Activated naive CD4-positive, alpha-beta T cell treated with anti-CD3 and anti-CD28 coated beads, Interleukin-2, amount 10 ng/mL, durations not matched to agents 7 days and 5 days (primary cell): ENCODE data around the gene DIPK1B.
A peak's percentile ranks its signal among the peaks of the same experiment; 100 is the strongest.

ENCODE experiments used
- CTCF ChIA-PET: fragments of 350-600 bp; sonication (Branson Sonifier 250); formaldehyde crosslinking; loops from one replicate; lab custom pipeline; 2021; ENCODE audit warnings: antibody characterized with exemption; lab: Charles Lee
- DNase-seq: peaks from one replicate; pipeline ENCODE4 v3.0.0-alpha.2; 2020
- H3K27ac Mint-ChIP-seq: one replicate; pipeline ENCODE4 v1.8.0; 2021; ENCODE audit warnings: mild to moderate bottlenecking, moderate library complexity, mixed read lengths
- H3K27me3 Mint-ChIP-seq: one replicate; pipeline ENCODE4 v1.8.0; 2021; ENCODE audit warnings: mild to moderate bottlenecking, mixed read lengths
- H3K36me3 Mint-ChIP-seq: one replicate; pipeline ENCODE4 v1.8.0; 2021; ENCODE audit warnings: mixed read lengths
- H3K4me1 Mint-ChIP-seq: one replicate; pipeline ENCODE4 v1.8.0; 2021; ENCODE audit warnings: mixed read lengths
- H3K4me3 Mint-ChIP-seq: one replicate; pipeline ENCODE4 v1.8.0; 2021; ENCODE audit warnings: mild to moderate bottlenecking, moderate library complexity, mixed read lengths
- H3K9me3 Mint-ChIP-seq: one replicate; pipeline ENCODE4 v1.8.0; 2021; ENCODE audit warnings: mixed read lengths

DIPK1B gene

DNA sequence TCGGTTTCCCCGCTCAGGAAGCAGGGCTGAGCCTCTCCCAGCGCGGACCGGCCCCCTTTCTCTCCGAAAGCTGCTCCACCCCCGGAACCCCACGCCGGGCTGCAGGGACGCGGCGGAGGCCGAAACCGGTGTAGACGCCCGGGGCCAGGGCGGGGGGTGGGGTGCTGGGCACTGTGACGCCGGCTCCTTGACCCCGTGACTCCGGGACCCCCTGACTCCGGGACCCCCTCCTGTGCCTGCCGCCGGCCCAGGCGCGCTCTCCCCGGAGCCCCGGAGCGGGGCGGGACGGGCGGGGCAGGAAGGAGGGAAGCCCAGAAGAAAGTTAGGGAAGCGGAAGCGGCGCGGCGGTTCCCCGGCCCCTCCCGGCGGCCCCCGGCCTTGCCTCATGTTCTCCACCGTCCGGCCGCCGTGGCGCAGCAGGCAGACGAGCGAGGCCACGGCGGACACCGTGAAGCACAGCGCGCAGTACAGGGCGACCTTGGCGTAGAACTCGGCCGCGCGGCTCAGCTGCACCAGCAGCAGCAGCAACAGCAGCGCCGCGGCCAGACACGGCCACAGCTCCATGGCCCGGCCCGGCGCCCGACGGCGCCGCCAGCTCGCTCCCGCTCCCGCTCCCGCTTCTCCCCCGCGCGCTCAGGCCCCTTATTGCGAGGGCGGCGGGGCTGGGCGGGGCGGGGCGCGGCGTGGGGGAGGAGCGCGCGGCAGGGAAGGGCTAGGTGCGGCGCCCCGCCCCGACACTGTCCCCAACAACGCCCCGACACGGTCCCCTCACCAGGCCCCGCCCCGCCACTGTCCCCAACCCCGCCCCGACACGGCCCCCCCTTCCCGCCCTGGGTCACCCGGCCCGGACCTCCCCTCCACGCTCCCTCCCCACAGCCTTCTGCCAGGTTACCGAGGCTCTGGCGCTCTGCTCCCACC, 25.3 kb upstream of the DIPK1B start, which contains the start of gene AGPAT2:
TSS of gene AGPAT2 (minus strand) at position 664 of the 918 bp plus-strand sequence. CDS start at position 564, 100 bp downstream.
- peak; percentile 76 for DNase-seq
- H3K27ac Mint-ChIP-seq, result peak within 1 kb of the TSS; percentile 60
- CTCF ChIA-PET, result interaction anchor here (1.4 kb wide), 1 partner anchor 15 kb away, joined by 7 read pairs; no protein-coding TSS in a partner anchor
- H3K27me3 Mint-ChIP-seq, result peaks cover 42% of the 10 kb centered on the region
- H3K4me1 Mint-ChIP-seq, result peaks cover 7% of the 10 kb centered on the region
- no peaks in the 10 kb centered on the region for H3K9me3 Mint-ChIP-seq
- no peaks in the 10 kb centered on the region for H3K36me3 Mint-ChIP-seq
- peak within 1 kb of the TSS; percentile 74 for H3K4me3 Mint-ChIP-seq

DNA sequence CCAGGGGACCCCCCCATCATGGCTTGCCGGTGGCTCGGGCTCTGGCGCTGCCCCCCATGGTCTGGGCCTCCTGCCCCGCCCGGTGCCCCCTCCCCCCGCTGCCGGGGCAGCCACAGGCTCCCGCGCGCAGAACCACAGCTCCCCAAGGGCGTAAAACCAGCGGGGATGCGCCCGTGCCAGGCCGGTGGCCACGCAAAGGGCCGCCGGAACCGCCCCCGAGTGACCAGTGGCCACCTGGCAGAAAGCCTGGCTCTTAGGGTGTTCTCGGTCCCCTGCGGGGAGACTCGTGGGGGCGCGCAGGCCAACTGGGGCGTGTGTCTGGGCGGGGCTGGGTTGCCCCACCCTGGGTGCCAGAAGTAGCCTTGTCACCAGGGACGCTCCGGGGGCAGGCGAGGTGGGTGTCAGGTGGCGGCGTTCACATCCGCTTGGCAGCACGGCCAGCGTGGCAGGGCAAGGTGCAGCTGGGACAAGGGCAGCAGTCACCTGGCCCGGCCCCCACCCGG, 24.6 kb upstream of the DIPK1B start:
- peaks cover 46% of the 10 kb centered on the region for H3K27me3 Mint-ChIP-seq
- no peaks in the 10 kb centered on the region for H3K36me3 Mint-ChIP-seq
- H3K4me3 Mint-ChIP-seq, result peak overlapping the region; percentile 49
- no peak overlapping the region for H3K27ac Mint-ChIP-seq
- DNase-seq, result no peak
- H3K4me1 Mint-ChIP-seq, result peaks cover 7% of the 10 kb centered on the region
- CTCF ChIA-PET, result no interaction called here
- no peaks in the 10 kb centered on the region for H3K9me3 Mint-ChIP-seq

DNA sequence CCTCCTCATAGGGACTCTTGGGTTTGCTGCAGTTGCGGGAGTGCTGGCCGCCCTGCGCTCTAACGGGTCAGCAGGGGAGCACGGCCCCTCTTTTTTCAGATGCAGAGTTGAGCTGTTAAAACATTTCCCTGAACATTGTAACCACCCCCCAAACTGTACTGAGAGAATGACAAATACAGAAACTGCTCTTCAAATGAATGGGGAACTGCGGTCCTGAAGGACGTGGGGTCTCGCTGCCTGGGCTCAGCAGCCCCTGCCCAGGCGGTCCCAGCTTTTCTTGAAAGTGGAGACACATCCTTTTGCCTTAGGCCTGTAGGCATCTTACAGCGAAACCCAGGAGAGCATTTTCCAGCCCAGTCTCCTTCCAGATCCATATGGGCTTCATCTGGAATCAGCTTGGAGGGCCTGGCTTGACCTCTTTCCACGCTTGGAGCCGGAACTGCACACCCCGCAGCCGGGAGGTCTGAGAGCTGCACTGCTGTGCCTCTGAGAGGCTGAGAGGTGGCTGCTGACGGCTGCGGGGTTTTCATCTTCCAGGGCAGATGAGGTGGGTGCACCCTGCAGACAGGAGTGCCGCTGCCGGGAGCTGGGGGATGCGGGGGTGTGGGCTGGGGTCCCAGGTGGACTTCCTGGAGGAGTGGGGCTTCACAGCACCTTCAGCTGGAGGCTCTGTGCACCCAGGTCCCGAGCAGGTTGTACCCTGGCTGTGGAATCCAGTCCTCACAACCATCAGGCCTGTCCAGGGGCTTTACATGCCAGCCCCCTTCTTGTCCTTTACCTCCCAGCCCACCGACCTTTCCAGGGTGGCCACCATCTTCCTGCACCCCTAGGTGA, 23.9 kb upstream of the DIPK1B start:
- CTCF ChIA-PET, result no interaction called here
- Mint-ChIP-seq H3K9me3 (no peaks in the 10 kb centered on the region), H3K27me3 (peaks cover 53% of the 10 kb centered on the region), H3K27ac (peak overlapping the region; percentile 60), H3K4me1 (peaks cover 7% of the 10 kb centered on the region), H3K4me3 (peak overlapping the region; percentile 49), H3K36me3 (no peaks in the 10 kb centered on the region)
- DNase-seq, result no peak

DNA sequence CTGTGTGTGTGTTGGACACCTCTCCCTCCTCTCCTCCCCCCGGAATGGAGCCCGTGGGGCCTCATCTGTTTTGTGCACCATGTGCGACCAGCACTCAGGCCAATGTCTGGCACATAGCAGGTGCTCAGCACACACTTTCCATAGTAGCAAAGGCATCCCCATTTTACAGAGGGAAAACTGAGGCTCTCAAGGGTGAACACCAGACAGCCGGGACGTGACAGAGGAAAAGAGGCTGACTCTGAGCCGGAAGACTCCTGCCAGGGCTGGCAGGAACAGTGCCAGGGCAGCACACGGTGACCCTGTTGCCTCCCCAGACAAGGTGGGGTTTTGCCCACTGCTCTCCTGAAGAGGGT, 23.3 kb upstream of the DIPK1B start:
- peak overlapping the region; percentile 23 for H3K4me3 Mint-ChIP-seq
- no peaks in the 10 kb centered on the region for H3K9me3 Mint-ChIP-seq
- H3K36me3 Mint-ChIP-seq, result no peaks in the 10 kb centered on the region
- CTCF ChIA-PET, result no interaction called here
- H3K4me1 Mint-ChIP-seq, result peaks cover 7% of the 10 kb centered on the region
- peaks cover 54% of the 10 kb centered on the region for H3K27me3 Mint-ChIP-seq
- no peak overlapping the region for H3K27ac Mint-ChIP-seq
- DNase-seq, result no peak

DNA sequence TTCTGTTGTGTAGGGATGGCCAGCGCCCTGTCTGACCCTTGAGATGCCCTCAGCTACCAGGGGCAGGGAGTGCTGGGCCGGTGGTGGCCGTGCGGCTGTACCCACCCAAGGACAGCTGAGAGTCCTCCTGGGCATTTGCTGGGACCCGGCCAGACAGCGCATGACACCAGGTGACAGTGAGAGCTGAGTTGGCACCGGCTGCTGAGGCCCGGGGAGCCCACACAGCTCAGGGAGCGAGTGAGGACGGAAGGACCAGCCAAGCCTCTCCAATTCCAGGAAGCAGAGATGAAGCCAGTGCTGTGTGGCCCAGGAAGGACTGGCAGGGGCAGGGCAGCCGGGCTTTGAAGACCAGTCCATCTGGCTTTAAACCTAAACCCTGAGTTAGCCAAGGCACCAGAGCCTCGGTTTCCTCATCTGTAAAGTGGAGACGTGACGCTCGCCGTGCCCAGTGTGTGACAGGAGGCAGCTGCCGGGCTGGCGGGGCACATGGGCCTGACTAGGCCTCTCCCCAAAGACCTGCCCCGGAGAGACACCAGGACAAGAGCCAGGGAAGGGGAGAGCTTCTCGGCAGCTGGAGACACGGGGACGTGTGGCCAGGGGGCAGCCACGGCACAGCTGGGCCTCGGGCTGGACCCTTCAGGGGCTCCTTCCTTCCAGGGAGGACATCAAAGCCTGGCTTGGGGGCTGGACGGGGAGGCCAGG, 22.1 kb upstream of the DIPK1B start:
- Mint-ChIP-seq H3K27ac (no peak overlapping the region), H3K4me1 (peaks cover 7% of the 10 kb centered on the region), H3K27me3 (peaks cover 65% of the 10 kb centered on the region), H3K36me3 (no peaks in the 10 kb centered on the region), H3K9me3 (no peaks in the 10 kb centered on the region), H3K4me3 (no peak overlapping the region)
- CTCF ChIA-PET, result no interaction called here
- DNase-seq, result no peak

DNA sequence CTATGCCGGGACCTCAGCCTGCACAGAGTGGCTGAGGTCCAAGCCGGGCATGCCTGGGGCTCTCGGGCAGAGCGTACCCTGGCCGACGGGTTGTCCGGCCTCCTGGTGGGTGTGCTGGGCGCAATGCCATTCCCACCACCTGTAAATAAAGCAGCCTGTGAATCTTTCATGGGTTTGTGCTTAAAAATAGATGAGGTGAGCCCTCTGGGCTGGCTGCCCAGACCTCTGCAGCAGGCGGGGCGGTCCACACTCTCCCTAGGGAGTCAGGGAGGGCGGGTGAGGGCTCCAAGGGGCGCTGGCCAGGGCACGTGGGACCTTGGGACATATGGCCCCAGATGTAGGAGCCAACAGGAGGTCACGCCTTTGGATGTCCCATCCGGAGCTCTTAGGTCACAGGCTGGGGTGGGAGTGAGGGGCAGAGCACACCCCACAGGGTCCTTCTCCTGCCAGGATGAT, 21.5 kb upstream of the DIPK1B start:
- DNase-seq, result no peak
- Mint-ChIP-seq H3K4me1 (peaks cover 6% of the 10 kb centered on the region), H3K9me3 (no peaks in the 10 kb centered on the region), H3K27me3 (peaks cover 71% of the 10 kb centered on the region), H3K27ac (no peak overlapping the region), H3K4me3 (no peak overlapping the region), H3K36me3 (no peaks in the 10 kb centered on the region)
- CTCF ChIA-PET, result no interaction called here

DNA sequence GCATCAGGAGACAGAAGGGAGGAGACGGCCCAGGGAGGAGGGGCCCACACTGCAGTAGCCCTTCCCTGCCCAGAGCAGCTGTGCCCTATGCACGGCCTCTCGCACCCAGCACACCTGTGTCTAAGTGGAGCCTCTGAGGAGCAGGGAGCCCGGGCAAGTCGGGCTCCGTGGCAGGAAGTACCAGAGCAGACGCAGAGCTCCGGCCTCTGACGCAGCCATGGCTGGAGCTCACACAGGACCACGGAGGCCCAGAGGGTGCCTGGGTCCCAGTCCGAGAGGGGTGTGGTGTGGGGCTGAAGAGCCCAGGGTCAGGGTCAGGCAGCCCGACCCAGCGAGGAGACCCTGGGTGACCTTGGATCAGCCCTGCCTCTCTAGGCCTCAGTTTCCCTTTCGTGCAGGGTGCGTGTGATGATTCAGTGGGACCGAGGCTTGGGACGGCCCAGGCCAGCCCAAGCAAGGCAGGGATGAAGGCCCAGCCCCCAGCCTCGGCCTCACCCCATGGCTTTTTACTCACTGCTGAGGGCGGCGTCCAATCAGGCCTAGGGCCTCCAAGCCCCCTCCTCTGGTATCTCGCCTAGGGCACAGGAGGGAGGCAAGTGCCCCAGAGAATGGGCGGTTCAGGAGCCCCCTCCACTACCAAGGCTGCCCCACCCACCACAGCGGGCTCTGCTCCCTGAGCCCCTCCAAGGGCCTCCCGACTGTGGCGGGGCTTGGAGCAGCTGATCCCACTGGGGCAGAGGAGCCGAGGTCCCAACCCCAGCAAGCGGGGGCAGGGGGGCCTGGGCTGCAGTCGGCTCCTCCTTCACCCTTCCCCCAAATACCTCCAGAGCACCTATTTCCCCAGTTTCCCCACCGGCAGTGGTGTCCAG, 20.8 kb upstream of the DIPK1B start:
- no peak overlapping the region for H3K4me3 Mint-ChIP-seq
- H3K36me3 Mint-ChIP-seq, result no peaks in the 10 kb centered on the region
- CTCF ChIA-PET, result no interaction called here
- peaks cover 71% of the 10 kb centered on the region for H3K27me3 Mint-ChIP-seq
- H3K27ac Mint-ChIP-seq, result no peak overlapping the region
- no peak for DNase-seq
- H3K9me3 Mint-ChIP-seq, result no peaks in the 10 kb centered on the region
- H3K4me1 Mint-ChIP-seq, result no peaks in the 10 kb centered on the region

DNA sequence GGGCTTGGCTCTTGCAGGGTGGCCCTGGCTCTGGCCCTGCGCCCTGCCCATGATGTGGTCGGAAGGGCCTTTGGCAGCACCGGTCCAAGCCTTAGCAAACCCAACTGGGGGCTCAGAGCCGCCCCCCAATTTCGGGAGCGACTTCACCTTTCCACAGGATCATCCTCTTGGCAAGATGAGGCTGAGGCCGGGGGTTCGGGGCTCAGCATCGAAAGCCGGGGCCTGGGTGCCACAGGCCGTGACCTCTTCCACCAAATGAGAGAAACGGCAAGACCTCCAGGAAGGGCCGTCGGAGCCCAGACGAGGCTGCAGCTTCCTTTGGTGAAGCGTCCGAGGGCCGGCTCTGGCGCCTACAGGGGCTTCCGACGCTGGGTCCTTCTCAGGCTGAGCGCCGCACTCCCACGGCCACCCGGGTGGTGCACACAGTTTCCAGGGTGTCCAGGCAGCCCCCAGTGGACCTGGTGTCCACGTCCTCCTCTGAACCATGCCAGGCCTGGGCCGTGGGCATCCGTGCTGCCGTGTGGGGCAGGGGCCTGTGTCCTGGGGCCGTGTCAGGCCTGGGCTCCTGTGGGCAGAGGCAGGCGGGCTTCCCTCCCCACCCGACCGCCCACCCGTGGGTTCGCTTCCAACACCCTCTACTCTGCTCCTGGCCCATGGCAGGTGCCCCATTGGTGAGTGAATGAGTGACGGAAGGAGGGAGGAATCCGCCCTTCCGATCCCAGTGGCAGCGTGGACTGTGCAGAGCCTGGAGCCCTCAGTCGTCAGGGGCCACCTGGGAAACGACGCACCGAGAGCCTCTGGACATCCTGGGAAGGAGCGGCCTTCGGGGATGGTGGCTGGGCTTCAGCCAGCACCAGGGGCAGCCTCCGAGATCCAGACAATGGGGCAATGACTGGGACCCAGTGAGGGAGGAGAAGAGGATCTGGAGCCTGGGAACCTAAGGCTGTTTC, 19.9 kb upstream of the DIPK1B start:
- Mint-ChIP-seq H3K27ac (no peak overlapping the region), H3K9me3 (no peaks in the 10 kb centered on the region), H3K4me1 (no peaks in the 10 kb centered on the region), H3K36me3 (no peaks in the 10 kb centered on the region), H3K27me3 (peaks cover 76% of the 10 kb centered on the region), H3K4me3 (no peak overlapping the region)
- no peak for DNase-seq
- CTCF ChIA-PET, result no interaction called here

DNA sequence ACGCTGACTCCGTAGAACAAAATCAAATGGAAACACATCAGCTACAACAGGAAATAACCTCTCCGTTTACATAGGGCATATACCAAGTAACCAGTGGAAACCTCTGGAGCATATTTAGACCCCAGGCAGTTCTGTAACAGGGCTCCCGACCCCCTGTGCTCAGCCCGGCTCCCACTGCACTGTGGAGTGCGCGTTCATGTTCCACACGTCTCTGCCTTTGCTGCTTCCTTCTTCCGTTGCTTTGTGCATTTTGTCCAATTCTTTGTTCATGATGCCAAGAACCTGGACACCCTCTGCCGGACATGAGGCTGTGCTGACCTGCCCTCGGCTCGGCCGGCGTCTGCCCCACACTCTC, 19.3 kb upstream of the DIPK1B start:
- H3K9me3 Mint-ChIP-seq, result no peaks in the 10 kb centered on the region
- CTCF ChIA-PET, result no interaction called here
- no peaks in the 10 kb centered on the region for H3K36me3 Mint-ChIP-seq
- no peak overlapping the region for H3K4me3 Mint-ChIP-seq
- no peaks in the 10 kb centered on the region for H3K4me1 Mint-ChIP-seq
- no peak overlapping the region for H3K27ac Mint-ChIP-seq
- no peak for DNase-seq
- peaks cover 79% of the 10 kb centered on the region for H3K27me3 Mint-ChIP-seq

DNA sequence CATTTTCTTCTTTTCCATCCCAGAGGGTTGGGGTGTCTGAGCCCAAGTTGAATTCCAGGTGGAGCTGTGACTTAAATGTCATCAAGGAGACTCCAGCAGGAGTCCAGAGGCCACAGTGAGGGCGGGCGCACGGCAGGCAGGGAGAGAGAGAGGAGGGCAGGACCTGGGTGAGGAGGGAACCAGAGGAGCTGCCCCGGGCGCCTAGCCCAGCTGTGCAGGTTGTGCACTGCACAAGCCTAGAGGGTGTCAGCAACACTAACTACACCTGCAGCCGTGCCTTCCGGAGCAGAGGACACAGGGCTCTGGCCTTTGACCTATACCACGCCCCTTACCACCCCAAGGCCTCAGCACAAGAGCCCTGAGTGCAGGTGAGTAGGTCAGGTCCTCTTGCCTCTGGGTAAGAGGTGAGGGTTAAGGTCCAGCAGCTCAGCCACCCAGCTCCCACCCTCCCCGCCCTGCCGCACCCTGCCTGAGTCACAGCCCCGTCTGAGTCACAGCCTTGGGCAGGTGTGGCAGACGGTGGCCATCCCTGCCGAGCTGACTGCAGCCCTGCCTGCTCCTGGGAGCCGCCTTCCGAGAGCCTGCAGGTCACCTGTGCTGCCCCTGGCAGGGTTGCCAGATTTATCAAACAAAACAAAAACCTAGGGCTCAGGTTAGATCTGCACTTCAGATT, 18.7 kb upstream of the DIPK1B start:
- no peak for DNase-seq
- H3K4me3 Mint-ChIP-seq, result no peak overlapping the region

DNA sequence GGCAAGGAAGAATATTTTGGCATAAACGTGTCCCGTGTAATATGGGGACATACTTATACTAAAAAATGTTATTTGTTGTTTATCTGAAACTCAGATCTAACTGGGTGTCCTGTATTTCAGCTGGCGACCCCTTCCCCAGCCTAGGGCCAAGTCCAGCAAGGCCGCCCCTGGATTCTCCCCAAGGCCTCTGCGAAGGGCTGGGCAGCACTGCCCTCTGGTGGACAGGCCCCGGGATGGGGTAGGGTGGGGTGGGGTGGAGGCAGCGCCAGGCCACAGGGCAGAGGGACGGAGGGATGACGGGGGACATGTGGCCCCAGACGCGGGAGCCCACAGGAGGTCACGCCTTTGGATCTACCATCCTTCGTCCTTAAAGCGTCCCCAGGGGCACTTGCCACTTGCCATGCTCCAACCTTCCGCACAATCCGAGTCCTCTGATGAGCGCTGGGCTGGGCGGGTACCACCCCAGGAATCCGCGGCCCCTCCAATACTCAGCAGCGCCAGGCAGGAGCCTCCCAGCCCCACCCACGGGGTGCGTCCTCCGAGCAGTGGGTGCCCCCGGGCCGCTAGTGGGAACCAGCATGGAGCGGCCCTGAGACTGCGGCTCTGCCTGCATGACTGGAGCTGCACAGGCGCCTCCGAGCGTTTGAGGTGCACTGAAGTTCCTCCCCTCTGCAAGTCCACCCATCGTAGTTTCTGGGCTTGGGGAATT, 18.1 kb upstream of the DIPK1B start:
- Mint-ChIP-seq H3K27me3 (peaks cover 78% of the 10 kb centered on the region), H3K36me3 (no peaks in the 10 kb centered on the region), H3K4me3 (no peak overlapping the region), H3K27ac (no peak overlapping the region), H3K4me1 (no peaks in the 10 kb centered on the region), H3K9me3 (no peaks in the 10 kb centered on the region)
- CTCF ChIA-PET, result interaction anchor here (1.1 kb wide), 1 partner anchor 21 kb away, joined by 3 read pairs; no protein-coding TSS in a partner anchor
- DNase-seq, result peak; percentile 42

More for the DNA sequence above, 18.7 kb upstream of the DIPK1B start:
- CTCF ChIA-PET, result no interaction called here
- H3K4me1 Mint-ChIP-seq, result no peaks in the 10 kb centered on the region
- H3K27ac Mint-ChIP-seq, result no peak overlapping the region
- H3K27me3 Mint-ChIP-seq, result peaks cover 79% of the 10 kb centered on the region
- H3K36me3 Mint-ChIP-seq, result no peaks in the 10 kb centered on the region
- H3K9me3 Mint-ChIP-seq, result no peaks in the 10 kb centered on the region
